Left lung (tissue), 10 donors: Measurements from ENCODE around the gene MGRN1. TPM values are rescaled to one million over a fixed set of nuclear protein-coding genes. Genes with fewer than 3 reads are reported as not detected.
"Not testable (repeated sequence)": the region's sequence is repeated elsewhere in the genome, so short reads cannot be mapped to it uniquely, and the experiment has no call there.

ENCODE experiments used
- ATAC-seq: fragments of 200-7000 bp; cut with Tn5 transposase; one replicate; pipeline ENCODE4 v1.9.1; 2020; ENCODE audit warnings: moderate library complexity
- DNase-seq, 4 donors: peaks; one replicate each; pipeline ENCODE4 v3.0.0-alpha.2; 2013 to 2020
- H3K27ac ChIP-seq, 2 donors: fragments of 200-600 bp; sonication (generic) in 1 of 2; one replicate each; pipeline versions ENCODE4 v1.5.0 to v1.8.0; 2020 to 2021
- H3K27me3 ChIP-seq, 2 donors: fragments of 200-600 bp; sonication (generic) in 1 of 2; one replicate each; pipeline versions ENCODE4 v1.5.0 to v1.8.0; 2020 to 2021
- H3K36me3 ChIP-seq, 2 donors: fragments of 200-600 bp; sonication (generic) in 1 of 2; one replicate each; pipeline versions ENCODE4 v1.5.0 to v1.8.0; 2020 to 2021
- H3K4me1 ChIP-seq, 2 donors: fragments of 200-600 bp; one replicate each; pipeline ENCODE4 v1.8.0; 2021
- H3K4me3 ChIP-seq, 2 donors: fragments of 200-600 bp; sonication (generic) in 1 of 2; one replicate each; pipeline versions ENCODE4 v1.5.0 to v1.8.0; 2020 to 2021; ENCODE audit warnings: mild to moderate bottlenecking in 1 of 2
- H3K9me3 ChIP-seq, 2 donors: fragments of 200-600 bp; sonication (generic) in 1 of 2; one replicate each; pipeline versions ENCODE4 v1.5.0 to v1.8.0; 2020 to 2021
- intact Hi-C, 2 donors: fragments of 100-400 bp; cut with DNase I; formaldehyde crosslinking; loops; one replicate each; pipeline versions ENCODE4 v1.11.2 to v1.14.2; 2022
- microRNA-seq, 2 donors: library from miRNA; unstranded; fragments of <30 nt; microRNA quantifications; one replicate each; pipeline ENCODE4, GENCODE V29; 2019
- polyA plus RNA-seq, 6 donors: library from polyadenylated mRNA; unstranded; fragments of 120-200 nt; gene quantifications; one replicate each; pipeline ENCODE4 v1.2.1, GENCODE V29; 2013; ENCODE audit not compliant: insufficient read length in 6 of 6
- total RNA-seq, 2 donors: library from RNA; stranded (reverse); fragmentation: NEBNext Ultra II Directional; extraction: Animal tissue kit (Norgen Biotek cat#: 25700); gene quantifications; one replicate each; pipeline ENCODE4 v1.2.1, GENCODE V29; 2021
- TF ChIP-seq, protein P1 (sequence below), 2 donors: fragments of 200-600 bp; sonication (generic) in 1 of 2; IDR thresholded peaks; one replicate each; pipeline versions ENCODE4 v1.5.0 to v1.8.0; 2021; ENCODE audit warnings: antibody characterized with exemption in 2 of 2
- donor health status: DM: no; HTN: yes; CAD: no.
- donor health status: DM: no; HTN: no; CAD: no.

Gene MGRN1
- total and polyA plus RNA-seq, 8 donors: 56.9 to 98.1 (median 69.4) TPM

DNA sequence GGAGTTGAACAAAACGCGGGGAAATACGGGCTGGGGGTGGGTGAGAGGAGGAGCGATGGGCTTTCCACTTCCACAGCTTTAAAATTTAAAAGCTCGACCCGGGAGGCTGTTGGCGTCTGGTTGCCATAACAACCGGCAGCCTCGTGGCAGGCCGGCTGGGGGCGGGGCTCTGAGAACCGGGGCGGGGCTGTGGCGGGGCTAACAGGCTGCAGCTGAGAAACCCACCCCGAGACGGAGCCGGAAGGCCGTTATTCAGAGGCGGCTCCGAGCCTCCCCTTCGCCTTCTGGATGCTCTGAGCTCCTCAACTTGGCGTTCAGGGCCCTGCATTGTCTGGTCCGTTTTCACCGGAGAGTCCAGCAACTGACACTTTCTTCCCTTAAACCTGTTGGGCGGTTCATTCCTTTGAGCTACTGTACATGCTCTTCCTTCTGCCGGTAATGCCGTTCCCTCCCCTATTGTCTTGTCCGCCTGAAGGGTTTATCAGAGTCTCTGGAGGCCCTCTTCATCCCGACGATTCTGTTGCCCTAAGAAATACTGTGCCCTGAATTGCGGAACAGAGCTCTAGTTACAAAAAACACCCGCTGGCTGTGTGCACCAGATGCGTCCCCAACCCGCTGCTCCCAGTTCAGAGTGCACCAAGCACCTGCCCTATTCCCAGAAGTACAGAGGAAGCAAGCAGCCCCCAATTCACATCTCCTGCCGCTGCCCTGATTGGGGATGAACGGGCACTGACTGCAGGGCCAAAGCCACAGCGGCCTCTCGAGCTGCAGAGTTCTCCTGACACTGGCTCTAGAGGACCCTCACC lies 110.3 kb downstream of the MGRN1 start:
- peaks cover 0 to 6% of the 10 kb centered on the region in 2 donors for H3K36me3 ChIP-seq
- intact Hi-C loops: no loop called here
- H3K27ac ChIP-seq: peak overlapping the region; percentile 65 to 87
- peak overlapping the region; percentile 79 to 99 for H3K4me3 ChIP-seq
- peak; percentile 73 to 96 (median 91) for DNase-seq
- peaks cover 6 to 19% of the 10 kb centered on the region in 2 donors for H3K4me1 ChIP-seq
- TF ChIP-seq, protein P1, sequence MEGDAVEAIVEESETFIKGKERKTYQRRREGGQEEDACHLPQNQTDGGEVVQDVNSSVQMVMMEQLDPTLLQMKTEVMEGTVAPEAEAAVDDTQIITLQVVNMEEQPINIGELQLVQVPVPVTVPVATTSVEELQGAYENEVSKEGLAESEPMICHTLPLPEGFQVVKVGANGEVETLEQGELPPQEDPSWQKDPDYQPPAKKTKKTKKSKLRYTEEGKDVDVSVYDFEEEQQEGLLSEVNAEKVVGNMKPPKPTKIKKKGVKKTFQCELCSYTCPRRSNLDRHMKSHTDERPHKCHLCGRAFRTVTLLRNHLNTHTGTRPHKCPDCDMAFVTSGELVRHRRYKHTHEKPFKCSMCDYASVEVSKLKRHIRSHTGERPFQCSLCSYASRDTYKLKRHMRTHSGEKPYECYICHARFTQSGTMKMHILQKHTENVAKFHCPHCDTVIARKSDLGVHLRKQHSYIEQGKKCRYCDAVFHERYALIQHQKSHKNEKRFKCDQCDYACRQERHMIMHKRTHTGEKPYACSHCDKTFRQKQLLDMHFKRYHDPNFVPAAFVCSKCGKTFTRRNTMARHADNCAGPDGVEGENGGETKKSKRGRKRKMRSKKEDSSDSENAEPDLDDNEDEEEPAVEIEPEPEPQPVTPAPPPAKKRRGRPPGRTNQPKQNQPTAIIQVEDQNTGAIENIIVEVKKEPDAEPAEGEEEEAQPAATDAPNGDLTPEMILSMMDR (IDR thresholded peaks at IDR 0.05): no peak
- no peaks in the 10 kb centered on the region for H3K27me3 ChIP-seq
- ATAC-seq: peak; percentile 87
- no peaks in the 10 kb centered on the region for H3K9me3 ChIP-seq

DNA sequence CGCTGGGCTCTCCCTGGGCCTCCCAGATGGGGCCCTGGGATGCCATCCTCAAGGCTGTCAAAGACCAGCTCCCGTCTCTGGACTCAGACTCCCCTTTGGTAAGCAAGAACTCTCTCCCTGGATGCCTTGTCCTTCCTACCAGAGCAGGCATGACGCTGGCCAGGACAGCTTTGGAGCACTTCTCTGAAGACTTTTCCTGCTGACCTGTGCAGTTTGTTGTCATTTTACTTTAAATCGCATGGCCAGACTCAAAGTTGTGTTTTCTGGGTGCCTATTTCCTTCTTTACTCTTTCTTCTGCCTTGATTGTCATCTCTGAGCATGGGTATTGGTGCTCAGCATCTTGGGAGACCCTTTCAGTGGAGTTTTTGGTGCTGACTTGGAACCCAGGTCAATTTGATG lies 111.9 kb downstream of the MGRN1 start:
- TF ChIP-seq, protein P1 (IDR thresholded peaks at IDR 0.05): no peak
- H3K36me3 ChIP-seq: no peaks in the 10 kb centered on the region
- H3K9me3 ChIP-seq: no peaks in the 10 kb centered on the region
- no peak overlapping the region for H3K27ac ChIP-seq
- DNase-seq (peak in 1 of 4 donors; percentile 31), ATAC-seq (no peak)
- peaks cover 6 to 19% of the 10 kb centered on the region in 2 donors for H3K4me1 ChIP-seq
- intact Hi-C loops: no loop called here
- no peaks in the 10 kb centered on the region for H3K27me3 ChIP-seq
- no peak overlapping the region for H3K4me3 ChIP-seq

DNA sequence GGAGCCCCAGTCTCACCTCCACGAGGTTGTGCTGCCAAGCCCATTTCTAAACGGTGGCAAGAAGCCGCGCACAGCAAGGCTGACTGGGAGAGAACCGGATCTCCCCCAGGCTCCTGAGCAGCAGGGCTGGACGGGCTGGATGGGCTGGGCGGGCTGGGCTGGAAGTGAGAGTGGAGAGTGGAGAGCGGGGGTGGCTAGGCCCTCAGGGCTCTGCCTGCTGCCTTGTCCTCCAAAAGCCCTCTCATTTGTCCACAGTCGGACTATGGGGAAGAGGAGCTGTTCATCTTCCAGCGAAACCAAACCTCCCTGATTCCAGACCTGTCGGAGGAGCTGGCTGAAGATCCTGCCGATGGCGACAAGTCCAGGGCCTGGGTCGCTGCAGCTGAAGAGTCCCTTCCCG lies 112.9 kb downstream of the MGRN1 start:
- H3K36me3 ChIP-seq: no peaks in the 10 kb centered on the region
- H3K27ac ChIP-seq: no peak overlapping the region
- ATAC-seq (no peak), DNase-seq (peak in 1 of 4 donors; percentile 53)
- intact Hi-C loops: no loop called here
- H3K4me1 ChIP-seq: peaks cover 6 to 19% of the 10 kb centered on the region in 2 donors
- TF ChIP-seq, protein P1 (IDR thresholded peaks at IDR 0.05): no peak
- H3K27me3 ChIP-seq: no peaks in the 10 kb centered on the region
- no peaks in the 10 kb centered on the region for H3K9me3 ChIP-seq
- H3K4me3 ChIP-seq: no peak overlapping the region

DNA sequence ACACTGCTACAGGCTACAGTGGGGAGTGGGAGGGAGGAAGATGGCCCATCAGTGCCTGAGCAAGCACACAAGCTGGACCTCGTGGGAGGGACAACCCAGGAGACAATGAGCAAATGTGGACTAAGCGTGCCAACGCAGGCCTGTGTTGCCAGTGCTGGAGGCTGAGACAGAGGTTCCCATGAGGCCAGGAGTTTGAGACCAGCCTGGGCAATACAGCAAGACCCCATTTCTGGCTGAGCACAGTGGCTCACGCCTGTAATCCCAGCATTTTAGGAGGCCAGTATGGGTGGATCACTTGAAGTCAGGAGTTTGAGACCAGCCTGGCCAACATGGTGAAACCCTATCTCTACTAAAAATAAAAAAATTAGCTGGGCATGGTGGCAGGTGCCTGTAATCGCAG lies 113.7 kb downstream of the MGRN1 start:
- H3K27ac ChIP-seq, H3K4me3 ChIP-seq, H3K36me3 ChIP-seq, ATAC-seq, intact Hi-C loops, H3K27me3 ChIP-seq, H3K9me3 ChIP-seq: not testable (repeated sequence)
- peak in 1 of 4 donors; percentile 35 for DNase-seq
- H3K4me1 ChIP-seq: peaks cover 6 to 13% of the 10 kb centered on the region in 2 donors

Small RNAs within 50 kb of the gene (microRNA-seq; reads per million reads assigned to microRNA genes)
- 0.14 to 0.34 reads per million in 2 donors for gene MIR6769A

Other genes starting within 250 kb of the MGRN1 start
- gene CORO7, start 208.2 kb upstream of the MGRN1 start, total RNA-seq: 10 to 100 TPM; 36.3 to 81.7 TPM
- gene CORO7, start 208.2 kb upstream of the MGRN1 start, polyA plus RNA-seq: 10 to 100 TPM; 15.7 to 25.7 (median 18.9) TPM
- gene DNAJA3, start 199.0 kb upstream of the MGRN1 start, total RNA-seq: 10 to 100 TPM; 29.6 to 53.5 TPM
- gene DNAJA3, start 199.0 kb upstream of the MGRN1 start, polyA plus RNA-seq: 10 to 100 TPM; 29.0 to 39.7 (median 35.6) TPM
- 10 to 100 TPM; 31.4 to 36.5 TPM for gene NMRAL1, start 150.2 kb upstream of the MGRN1 start, total RNA-seq
- 10 to 100 TPM; 37.2 to 50.0 (median 42.8) TPM for gene NMRAL1, start 150.2 kb upstream of the MGRN1 start, polyA plus RNA-seq
- gene HMOX2, start 148.4 kb upstream of the MGRN1 start, total RNA-seq: 10 to 100 TPM; 50.8 to 51.5 TPM
- gene HMOX2, start 148.4 kb upstream of the MGRN1 start, polyA plus RNA-seq: 10 to 100 TPM; 36.2 to 52.1 (median 38.2) TPM
- 10 to 100 TPM; 22.2 to 27.0 TPM for gene CDIP1, start 86.1 kb upstream of the MGRN1 start, total RNA-seq
- gene CDIP1, start 86.1 kb upstream of the MGRN1 start, polyA plus RNA-seq: 10 to 100 TPM; 18.1 to 26.0 (median 22.6) TPM
- under 1 TPM; 0.17 to 0.18 TPM for gene C16orf96, start 68.5 kb upstream of the MGRN1 start, total RNA-seq
- gene C16orf96, start 68.5 kb upstream of the MGRN1 start, polyA plus RNA-seq: under 1 TPM; 0.19 to 0.45 (median 0.38) TPM
- 10 to 100 TPM; 26.7 to 27.8 TPM for gene UBALD1, start 9.9 kb upstream of the MGRN1 start, total RNA-seq
- 10 to 100 TPM; 12.0 to 27.1 (median 16.3) TPM for gene UBALD1, start 9.9 kb upstream of the MGRN1 start, polyA plus RNA-seq
- 10 to 100 TPM; 26.6 to 53.1 TPM for gene NUDT16L1, start 68.7 kb downstream of the MGRN1 start, total RNA-seq
- gene NUDT16L1, start 68.7 kb downstream of the MGRN1 start, polyA plus RNA-seq: 10 to 100 TPM; 29.2 to 46.1 (median 35.1) TPM
- gene ANKS3, start 109.4 kb downstream of the MGRN1 start, total RNA-seq: 10 to 100 TPM; 16.1 to 18.9 TPM
- gene ANKS3, start 109.4 kb downstream of the MGRN1 start, polyA plus RNA-seq: 10 to 100 TPM; 23.5 to 32.8 (median 26.9) TPM
- 1 to 10 TPM; 1.2 to 4.2 TPM for gene DNAAF8, start 109.7 kb downstream of the MGRN1 start, total RNA-seq
- 1 to 10 TPM; 1.2 to 3.5 (median 2.9) TPM for gene DNAAF8, start 109.7 kb downstream of the MGRN1 start, polyA plus RNA-seq
- 10 to 100 TPM; 12.5 to 13.6 TPM for gene ZNF500, start 142.3 kb downstream of the MGRN1 start, total RNA-seq
- 10 to 100 TPM; 13.8 to 20.8 (median 16.8) TPM for gene ZNF500, start 142.3 kb downstream of the MGRN1 start, polyA plus RNA-seq
- gene SEPTIN12, start 163.5 kb downstream of the MGRN1 start, total RNA-seq: not detected
- gene SEPTIN12, start 163.5 kb downstream of the MGRN1 start, polyA plus RNA-seq: 10 to 100 TPM in 1 of 6 donors, under 1 TPM in 2, not detected in 3; 0.28 to 14.6 (median 0.65) TPM
- 10 to 100 TPM; 28.6 to 40.5 TPM for gene SMIM22, start 170.5 kb downstream of the MGRN1 start, total RNA-seq
- gene SMIM22, start 170.5 kb downstream of the MGRN1 start, polyA plus RNA-seq: 1 to 10 TPM; 3.4 to 5.6 (median 4.0) TPM
- gene ROGDI, start 177.8 kb downstream of the MGRN1 start, total RNA-seq: 10 to 100 TPM; 19.3 to 27.3 TPM
- 10 to 100 TPM; 15.7 to 46.4 (median 34.9) TPM for gene ROGDI, start 177.8 kb downstream of the MGRN1 start, polyA plus RNA-seq
- 10 to 100 TPM; 88.9 to 95.5 TPM for gene GLYR1, start 222.5 kb downstream of the MGRN1 start, total RNA-seq
- gene GLYR1, start 222.5 kb downstream of the MGRN1 start, polyA plus RNA-seq: 100 to 1,000 TPM in 5 of 6 donors, 10 to 100 TPM in 1; 65.2 to 128 (median 116) TPM
- gene UBN1, start 222.7 kb downstream of the MGRN1 start, total RNA-seq: 10 to 100 TPM; 31.3 to 38.6 TPM
- gene UBN1, start 222.7 kb downstream of the MGRN1 start, polyA plus RNA-seq: 10 to 100 TPM; 31.5 to 41.1 (median 36.4) TPM